Epithelial cell of umbilical artery (primary cell): ENCODE measurements around the gene GIT2. TPM values are rescaled to one million over a fixed set of nuclear protein-coding genes. Genes with fewer than 3 reads are reported as not detected.

Experiments
- total RNA-seq: library from RNA; depleted of rRNA; stranded (reverse); fragments of >200 nt; gene quantifications from 2 replicates; pipeline ENCODE4 v1.2.3, GENCODE V29; 2014

GIT2 gene
- 38.7 and 46.7 TPM in 2 replicates for total RNA-seq

GRCh38 chr12:109995686-109996482, at the start of gene GIT2:
Gene GIT2, minus strand, starts transcription at chr12:109996368. Its CDS starts 144 bp downstream, at chr12:109996224.

GRCh38 chr12:109998904-109999648, 2.9 kb upstream of the GIT2 start, which contains the start of gene ANKRD13A:
Gene ANKRD13A, plus strand, starts transcription at chr12:109999430. Its CDS starts 259 bp downstream, at chr12:109999689.

GRCh38 chr12:109899783-109900751, 96.1 kb downstream of the GIT2 start, which contains the start of gene TCHP:
Gene TCHP, plus strand, starts transcription at chr12:109900274. Its CDS starts 2,753 bp downstream, at chr12:109903027.

GRCh38 chr12:109880043-109880931, 115.9 kb downstream of the GIT2 start, which contains the start of gene GLTP:
Gene GLTP, minus strand, starts transcription at chr12:109880541. Its CDS starts 167 bp downstream, at chr12:109880374.

Other genes starting within 250 kb of the GIT2 start
- gene TRPV4, start 163.0 kb downstream of the GIT2 start, total RNA-seq = 0.61 and 1.3 TPM in 2 replicates
- 50.0 and 77.0 TPM in 2 replicates for gene GLTP, start 115.8 kb downstream of the GIT2 start, total RNA-seq
- gene TCHP, start 96.1 kb downstream of the GIT2 start, total RNA-seq = 10.1 and 17.5 TPM in 2 replicates
- 37.7 and 43.6 TPM in 2 replicates for gene ANKRD13A, start 3.1 kb upstream of the GIT2 start, total RNA-seq
- gene C12orf76, start 52.2 kb upstream of the GIT2 start, total RNA-seq = 16.9 and 22.6 TPM in 2 replicates
- 9.1 and 10.9 TPM in 2 replicates for gene IFT81, start 128.0 kb upstream of the GIT2 start, total RNA-seq